CD4-positive, alpha-beta T cell treated with Interleukin-10 for 1 hour (primary cell): ENCODE data around the gene PBXIP1.

Experiments used
- DNase-seq: peaks from one replicate; pipeline ENCODE4 v3.0.0-alpha.2; 2020

The PBXIP1 gene

DNA sequence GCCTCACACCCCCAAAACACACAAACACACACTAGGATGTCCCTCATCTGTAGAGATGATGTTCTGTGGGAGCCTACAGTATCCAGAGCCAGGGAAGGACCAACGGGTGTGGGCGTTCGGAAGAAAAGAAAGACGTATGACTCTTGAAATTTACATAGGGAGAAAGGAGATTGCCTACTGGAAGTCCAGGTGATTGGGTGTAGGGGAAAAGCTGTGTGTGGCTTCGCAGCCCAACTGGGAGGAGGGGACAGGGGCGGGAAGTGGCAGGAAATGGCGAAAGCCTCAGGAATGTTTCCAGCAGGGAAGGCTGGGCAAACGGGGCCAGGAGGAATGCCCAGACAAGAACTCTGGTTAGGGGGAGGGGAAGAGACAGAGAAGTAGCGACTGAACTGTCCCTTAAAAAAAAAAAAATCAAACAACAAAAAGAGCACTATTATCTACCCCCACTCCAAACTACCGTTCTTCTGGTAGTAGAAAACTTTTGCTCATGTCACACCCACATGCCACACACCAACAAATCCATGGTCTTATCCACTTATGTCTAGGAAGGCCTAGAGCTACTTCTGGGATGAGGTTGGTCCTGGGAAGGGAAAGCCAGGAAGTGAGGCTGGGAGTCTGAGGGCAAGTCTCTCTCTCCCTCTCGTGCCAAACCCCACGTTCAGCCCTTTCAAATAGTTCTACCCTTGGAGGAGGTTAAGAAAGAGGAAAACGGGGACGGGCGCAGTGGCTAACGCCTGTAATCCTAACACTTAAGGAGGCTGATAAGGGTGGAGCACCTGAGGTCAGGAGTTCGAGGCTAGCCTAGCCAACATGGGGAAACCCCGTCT lies 16.8 kb upstream of the PBXIP1 start:
- DNase-seq, result no peak

DNA sequence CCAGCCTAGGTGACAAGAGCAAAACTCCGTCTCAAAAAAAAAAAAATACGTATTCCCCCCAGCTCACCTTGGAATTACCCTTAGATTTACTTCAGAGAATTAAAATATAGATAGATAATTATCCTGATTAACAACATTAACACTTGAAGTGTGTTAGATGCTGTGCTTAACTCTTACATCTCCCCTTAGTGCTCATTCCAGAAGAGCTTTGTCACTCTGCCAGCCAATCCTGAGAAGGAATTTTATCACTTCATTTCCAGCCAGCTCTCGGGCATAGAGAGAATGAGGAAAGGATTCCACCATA lies 16.3 kb upstream of the PBXIP1 start:
- DNase-seq, result no peak

DNA sequence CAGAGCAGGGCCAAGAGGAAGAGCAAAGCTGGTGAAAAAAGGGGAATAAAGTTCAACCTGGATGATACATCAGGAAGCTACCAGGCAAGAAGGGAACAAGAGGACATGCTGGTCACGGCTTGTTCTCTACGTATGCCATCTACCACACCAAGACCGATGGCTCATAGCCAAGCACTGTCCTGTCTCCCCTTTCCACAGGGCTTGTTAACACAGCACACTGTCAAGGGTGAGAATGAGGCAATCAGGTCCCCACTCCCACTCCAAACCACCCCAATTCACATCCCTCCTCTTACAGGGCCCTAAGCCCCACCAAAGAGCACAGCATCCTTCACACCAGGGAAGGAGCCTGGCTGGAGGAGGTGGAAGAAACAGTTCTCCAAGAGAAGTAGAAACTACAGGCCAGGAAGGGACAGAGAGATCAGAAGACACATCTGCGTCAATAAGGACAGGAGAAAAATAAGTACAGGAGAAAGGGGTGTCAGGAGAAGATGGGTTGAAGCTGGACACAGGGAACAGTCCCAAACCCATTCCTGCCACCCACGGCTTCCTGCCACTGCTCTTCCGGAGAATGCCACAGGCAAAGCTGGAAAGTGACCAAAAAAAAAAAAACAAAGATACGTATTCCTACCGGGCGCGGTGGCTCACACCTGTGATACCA lies 15.6 kb upstream of the PBXIP1 start:
- no peak for DNase-seq

DNA sequence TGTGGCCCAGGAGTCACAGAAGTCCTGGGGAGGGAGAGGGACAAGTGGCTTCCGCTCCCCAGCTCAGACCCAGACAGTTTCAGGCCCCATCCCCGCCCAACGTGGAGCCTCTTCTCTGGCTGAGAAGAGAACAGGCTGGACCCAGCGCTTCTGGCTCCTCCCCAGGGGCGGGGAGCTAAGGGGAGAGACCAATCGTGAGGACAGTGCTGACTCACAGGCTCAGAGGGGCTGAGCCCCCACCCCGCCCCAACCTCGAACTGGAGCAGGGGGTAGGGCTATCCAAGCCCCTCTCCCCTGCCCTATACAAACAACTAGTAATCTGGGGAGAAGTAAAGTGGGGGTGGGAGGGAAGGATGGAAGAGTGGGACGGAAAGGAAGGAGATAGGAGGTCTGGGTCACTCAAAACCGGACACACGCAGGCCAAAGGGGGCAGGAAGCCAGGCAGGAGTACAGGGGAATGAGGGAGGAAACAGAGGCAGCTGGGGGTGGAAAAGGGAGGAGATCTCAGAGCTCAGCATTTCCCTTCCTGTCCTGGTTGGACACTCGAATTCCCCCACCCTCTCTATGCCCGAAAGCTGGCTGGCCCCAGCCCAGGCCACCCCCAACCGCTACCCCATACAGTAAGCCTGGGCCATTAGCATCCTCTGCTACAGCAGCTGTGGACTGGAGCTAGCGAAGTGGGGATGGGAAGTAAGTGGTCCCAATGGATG lies 14.9 kb upstream of the PBXIP1 start, which contains the start of gene SHC1:
Gene SHC1, minus strand, starts transcription at position 117 of the 710 bp plus-strand sequence. CDS start 221 bp downstream, outside the sequence.
- DNase-seq, result no peak

DNA sequence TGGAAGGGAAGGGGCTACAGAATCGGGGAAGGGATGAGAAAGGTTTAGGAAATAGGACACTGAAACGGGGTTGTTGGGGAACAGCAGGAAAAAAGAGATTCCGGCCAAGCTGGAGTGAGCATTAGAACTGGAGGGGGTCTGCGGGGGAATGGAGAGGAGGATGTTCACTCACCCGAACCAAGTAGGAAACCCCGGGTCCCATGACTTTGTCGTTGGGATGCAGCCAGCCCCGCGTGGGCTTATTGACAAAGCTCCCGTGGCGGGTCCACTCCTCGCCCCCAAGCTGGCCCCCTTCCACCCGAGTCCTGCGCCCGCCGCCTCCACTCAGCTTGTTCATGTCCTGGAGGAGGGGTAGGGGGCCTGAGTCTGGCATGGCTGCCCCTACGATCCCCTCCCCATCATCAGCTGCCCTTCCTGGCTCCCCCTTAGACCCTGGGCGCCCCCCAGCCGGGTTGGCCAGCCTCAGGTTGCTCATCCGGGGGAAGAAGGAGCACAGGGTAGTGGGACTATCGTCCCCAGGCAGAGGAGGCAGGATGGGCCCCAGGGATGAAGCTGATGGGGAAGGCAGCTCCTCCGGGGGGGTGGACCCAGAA lies 14.1 kb upstream of the PBXIP1 start:
- no peak for DNase-seq

DNA sequence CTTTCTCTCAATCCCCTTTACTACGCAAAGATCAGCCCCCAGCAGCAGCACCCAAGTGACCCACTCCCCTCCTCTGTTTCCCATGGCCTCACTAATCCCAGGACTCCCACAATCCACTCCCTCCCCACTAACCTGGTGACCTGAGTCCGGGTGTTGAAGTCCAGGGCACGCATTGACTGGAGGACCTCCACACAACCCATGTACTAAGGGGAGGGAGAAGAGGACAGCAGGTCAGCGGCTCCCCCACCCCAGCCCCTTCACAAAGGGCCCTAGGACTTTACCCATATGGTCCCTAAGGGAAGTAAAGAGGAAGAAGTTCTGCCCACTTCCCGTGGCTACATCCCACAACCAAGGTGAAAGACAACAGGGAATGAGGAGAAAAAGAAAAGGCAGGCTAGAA lies 13.3 kb upstream of the PBXIP1 start:
- DNase-seq, result no peak

DNA sequence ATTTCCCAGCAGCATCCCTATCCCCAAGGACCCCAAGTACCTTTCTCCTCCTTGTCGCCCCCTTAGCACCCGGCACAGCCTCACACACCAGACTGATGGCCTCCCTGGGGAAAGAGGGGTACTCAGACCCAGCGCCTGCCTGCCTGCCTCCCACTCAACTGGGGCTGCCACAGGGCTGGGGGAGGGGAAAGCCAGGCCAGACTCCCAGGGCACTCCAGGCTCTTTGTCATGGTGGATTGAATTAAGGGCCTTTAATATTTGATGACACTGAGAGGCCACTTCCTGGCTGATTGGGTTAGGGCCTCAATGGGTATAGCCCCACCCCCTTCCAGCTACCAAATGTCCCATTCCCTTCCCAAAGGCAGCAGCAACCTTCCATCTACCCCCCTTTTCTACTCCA lies 12.8 kb upstream of the PBXIP1 start:
- DNase-seq, result no peak

DNA sequence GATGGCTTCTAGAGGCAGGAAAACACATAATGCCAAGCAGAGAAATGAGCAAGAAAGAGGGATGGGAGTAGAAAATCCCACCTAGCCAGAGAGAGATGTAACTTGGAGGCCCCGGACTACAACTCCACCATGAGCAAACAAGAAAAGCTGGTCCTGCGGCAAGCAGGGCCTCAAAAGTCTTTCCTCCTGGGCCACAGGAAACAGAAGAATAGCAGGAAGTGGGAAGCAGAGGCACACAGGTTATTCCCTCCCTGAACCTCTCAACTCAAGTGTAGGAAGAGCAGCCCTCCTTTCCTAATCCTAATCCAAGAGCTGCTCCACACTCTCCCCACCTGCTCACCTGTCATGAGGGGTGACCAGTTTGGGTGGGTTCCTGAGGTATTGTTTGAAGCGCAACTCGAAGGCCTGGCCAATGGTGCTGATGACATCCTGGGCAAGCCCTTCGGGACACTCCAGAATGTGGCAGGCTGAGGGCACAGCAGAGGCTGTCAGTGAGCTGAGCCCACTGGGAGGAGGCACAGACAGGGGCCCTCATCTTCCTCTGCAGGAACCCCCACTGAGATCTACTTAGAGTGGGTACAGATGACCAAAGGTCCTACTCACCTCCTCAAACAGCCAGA lies 11.5 kb upstream of the PBXIP1 start:
- no peak for DNase-seq

DNA sequence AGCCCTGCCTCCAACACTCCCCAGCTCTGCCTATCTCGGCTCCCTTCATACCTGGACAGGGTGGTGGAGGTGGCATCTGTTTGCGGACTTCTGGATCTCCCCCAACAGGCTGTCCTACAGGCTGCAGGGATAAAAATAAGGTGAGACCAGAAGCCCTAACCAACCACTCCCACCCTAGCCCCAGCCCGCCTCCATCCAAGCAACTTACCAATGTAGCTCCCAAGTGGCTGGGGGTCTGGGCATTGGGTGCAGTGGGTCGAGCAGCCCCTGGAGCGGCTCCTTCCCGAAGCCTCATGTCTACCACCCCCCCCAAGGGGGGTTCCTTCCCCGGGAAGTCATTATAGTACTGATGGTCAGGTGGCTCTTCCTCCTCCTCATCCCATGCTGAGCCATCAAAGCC lies 10.2 kb upstream of the PBXIP1 start:
- DNase-seq, result no peak

DNA sequence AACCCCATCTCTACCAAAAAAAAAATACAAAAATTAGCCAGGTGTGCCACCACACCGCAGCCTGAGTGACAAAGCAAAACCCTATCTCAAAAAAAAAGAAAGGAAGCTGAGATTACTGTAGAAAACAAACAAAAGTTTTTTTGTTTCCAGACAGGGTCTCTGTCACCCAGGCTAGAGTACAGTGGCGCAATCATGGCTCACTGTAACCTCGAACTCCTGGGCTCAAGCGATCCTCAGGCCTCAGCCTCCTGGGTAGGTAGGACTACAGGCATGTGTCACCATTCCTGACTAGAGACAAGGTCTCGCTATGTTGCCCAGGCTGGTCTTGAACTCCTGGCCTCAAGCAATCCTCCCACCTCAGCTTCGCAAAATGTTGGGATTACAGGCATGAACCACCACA lies 8.5 kb upstream of the PBXIP1 start:
- DNase-seq, result no peak

DNA sequence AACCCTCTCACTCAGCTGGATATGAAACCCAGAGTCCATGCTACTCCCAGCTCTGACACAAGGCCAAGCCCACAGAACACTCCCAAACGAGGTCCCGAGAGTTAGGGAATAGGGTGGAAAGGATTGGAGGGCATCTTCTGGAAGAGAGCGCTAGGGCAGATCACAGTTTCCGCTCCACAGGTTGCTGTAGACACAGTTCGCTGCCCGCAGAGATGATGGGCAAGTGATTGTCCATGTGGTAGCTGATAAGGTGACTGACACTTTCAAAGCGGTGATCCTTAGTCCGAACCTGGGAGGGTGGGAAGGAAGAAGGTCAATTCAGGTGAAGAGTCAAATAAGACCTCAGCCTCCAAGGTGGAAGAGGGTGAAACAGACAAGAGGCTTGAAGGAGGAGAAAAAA lies 7.7 kb upstream of the PBXIP1 start:
- DNase-seq, result no peak

DNA sequence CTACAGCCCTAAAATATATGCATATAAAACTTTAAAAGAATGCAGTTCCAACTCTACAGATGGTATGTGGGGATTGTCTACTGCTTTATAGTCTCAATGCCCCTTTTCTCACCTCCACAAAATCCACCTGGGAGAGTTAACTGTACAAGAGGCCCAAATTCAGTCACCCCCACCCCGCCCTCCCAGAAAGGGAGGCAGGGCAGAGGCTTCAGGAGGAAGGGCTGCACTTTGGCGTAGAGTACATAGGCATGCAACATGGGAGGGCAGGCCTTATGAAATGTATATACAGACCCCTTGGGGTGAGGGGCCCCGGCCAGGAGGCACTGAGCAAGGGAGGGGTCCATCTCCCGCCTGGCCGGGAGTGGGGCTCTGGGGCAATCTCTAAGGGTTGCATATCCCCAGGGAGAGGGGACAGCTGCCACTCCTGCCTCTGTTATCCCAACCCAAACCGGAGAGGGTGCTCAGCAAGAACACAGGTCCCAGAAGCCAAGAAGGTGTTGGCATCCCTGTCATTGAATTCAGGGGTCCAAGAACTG lies 7.0 kb upstream of the PBXIP1 start:
- no peak for DNase-seq

DNA sequence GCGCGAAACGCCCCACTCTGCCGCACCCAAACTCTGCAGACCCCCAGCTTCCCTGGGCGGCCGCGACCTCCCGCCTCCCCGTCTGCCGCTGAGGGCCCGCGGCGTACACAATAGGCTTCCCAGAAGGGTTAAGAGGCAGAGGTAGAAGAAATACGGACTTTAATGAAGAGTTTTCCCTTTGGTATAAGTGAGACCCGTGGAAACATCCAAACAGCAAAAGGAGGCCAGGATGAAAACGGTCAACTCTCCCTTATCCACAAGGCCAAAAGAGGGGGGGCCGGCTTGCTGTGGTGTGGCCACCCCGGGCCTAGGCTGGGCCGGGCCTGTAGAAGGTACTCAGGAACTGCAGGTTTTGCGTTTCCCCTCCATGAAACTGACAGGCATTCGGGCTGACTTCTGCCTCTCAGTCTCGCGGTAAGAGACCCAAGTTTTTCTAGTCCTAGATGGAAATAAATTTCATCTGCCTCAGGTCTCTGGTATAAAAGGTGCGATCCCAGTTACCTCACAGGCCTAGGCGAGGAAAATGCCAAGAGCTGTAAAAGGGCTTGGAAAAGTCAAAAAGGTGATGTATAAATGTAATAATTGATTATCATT lies 6.4 kb upstream of the PBXIP1 start:
- no peak for DNase-seq

DNA sequence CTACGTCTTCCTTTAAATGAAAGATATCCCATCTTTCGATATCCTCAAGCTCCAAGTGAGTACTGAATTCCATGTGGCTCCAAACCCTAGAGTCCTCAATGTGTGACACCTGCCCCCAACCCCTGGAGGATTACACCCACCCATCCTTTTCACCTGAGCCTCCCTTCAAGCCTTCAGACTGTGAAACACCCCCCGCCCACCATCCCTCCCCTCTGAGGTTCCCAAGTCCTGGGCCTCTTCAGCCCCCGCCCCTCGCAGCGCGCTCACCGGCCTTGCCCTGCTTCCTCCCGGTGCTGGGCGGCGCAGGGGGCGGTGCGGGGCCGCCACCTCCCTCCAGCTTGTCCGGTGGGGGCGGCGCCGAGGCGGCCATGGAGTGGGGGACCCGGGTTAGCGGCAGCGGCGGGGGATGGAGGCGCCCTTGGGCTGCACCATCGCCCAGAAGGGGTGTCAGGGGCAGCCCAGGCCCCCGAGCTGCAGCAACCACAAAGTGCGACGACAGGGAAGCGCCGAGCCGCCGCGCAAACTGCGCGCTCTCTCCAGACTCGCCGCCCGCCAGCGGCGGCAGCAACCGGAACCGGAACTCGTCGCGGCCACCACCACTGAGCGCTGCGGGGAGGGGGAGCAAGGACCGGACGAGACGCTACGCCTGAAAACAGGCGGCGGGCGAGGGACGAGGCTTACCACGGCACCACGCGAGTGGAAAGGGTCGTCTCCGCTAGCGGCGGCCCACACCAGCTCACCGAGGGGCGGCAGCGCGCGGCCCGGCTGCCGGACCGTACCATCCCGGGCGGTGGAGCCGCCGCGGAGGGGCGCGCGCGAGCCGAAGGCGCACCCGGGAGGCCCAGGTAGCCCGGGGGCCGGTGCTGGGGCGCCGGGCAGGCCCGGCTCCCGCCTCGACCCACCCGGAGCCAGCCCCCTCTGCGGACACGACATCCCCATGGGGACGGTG lies 5.6 kb upstream of the PBXIP1 start, which contains the start of gene PYGO2:
Gene PYGO2, minus strand, starts transcription at position 576 of the 949 bp plus-strand sequence. Its CDS starts 206 bp downstream, at position 370.
- peak; percentile 86 for DNase-seq

DNA sequence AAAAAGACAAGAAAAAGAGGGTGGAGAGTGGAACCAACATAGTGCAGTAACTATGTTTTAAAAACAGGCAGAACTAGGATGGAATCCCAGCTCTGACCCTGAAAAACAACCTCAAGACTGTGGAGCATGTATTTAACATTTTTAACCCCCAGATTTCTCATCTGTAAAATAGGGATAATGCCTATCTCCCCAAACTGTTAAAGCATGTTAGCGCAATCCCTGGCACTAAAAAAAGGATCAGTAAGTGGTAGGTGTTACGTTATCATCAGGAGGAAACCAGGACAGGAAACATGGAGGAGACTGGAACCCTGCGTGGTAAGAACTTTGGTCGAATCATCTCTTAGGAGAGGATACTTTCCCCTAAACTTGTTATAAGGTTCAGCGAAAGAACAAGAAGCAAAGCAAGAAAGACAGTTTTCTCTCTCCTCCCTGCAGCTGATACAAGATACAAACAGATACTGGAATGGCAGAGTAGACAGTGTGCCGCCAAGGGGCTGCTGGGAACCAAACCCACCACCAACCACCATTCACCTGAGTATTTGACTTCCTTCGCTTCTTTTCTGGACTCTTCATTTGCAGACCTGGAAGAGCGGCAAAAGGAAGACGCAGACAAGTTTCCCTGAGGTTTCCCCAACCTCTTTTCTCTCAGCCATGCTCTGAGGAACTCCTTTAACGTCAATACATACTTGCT lies 4.7 kb upstream of the PBXIP1 start:
- DNase-seq, result no peak

DNA sequence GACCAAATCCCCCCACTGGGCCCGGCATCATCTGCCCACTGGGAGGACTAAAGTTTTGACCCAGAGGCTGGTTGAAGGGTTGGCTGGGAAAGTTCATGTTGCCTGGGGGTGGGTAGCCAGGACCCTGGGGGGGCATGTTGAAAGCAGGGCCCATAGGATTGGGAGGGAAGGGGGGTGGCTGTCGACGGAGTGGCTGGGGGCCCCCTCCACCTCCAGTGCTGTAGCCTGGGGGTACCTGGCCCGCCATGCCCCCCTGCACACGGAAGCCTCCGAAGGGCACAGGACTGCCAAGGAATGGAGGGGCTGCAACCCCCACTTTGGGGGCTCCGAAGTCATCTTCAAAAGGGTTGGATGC lies 3.5 kb upstream of the PBXIP1 start:
- DNase-seq, result no peak

DNA sequence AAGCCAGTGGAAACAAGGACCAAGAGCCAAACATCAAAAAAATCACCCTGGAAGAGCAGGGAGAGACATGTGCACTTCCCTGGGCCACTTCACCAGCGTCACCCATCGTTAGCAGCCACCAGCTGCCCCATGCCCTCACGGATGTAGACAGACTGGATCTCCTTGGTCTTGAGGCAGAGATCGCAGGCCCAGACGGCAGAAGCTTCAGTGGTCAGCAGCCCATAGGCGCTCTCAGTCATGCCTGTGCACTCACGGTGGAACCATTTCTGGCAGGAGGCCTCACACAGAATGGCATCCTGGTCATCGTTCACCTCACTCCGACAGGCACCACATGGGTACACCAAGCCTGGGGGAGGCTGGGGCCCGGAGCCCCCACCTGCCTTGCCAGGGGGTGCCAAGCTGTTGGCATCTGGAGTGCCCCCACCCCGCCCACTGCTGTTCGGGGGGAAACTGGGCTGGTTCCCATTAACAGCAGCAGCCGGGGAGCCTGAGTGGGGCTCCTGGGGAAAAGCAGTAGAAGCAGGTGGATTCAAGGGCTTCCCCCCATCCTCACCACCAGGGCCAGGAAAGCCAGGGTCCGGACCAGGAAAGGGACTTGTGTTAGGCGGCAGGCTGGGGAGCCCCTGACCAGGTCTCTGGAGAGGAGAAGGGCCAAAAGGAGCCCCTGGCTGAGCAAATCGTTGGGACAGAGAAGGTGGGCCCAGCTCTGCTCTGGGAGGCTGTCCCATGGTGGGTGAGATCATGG lies 3.0 kb upstream of the PBXIP1 start:
- no peak for DNase-seq

DNA sequence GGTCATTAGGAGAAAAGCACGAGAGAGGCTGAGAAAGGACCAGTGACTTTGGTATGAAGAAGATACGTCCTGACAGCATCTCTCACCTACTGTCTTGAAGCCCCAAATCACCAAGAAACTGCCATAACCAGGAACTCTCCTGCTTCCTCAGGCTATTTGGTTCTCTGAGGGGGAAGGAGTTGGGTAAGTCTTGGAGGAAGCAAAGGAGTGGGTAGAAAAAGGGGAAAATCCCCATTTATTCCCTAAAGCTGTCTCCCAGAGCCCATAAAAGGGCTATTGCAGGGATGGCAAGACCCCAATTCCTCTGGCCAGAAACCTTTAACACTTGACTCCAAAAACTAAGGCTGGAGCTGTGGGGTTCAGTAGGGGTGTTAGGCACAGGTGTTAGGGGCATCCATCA lies 2.1 kb upstream of the PBXIP1 start:
- no peak for DNase-seq

DNA sequence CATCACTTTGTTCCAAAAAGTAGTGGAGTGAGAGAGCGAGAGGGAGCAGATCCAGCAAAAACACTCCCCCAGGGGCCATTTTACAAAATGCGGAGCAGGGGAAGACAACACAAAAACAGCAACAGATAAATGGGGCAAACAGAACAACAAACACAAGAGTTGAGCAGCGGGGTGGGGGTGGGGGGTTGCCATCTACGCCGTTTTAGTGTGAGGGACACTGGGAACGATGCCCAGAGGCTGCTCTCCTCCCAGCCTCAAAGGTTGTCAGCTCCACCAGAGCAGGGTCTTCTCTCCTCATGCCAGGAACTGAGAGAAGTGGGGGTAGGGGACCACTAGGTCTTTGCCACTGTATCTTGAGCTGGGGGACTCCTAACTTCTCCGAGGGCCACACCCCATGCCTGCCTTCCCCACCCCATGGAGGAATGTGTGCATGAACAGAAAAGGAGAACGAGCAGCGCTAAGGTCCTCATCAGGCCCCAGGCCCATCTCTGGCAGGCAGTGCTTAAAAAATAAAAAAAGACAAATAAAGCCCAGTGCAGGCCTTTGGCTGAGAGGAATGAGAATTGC lies 1.3 kb upstream of the PBXIP1 start:
- DNase-seq, result no peak

DNA sequence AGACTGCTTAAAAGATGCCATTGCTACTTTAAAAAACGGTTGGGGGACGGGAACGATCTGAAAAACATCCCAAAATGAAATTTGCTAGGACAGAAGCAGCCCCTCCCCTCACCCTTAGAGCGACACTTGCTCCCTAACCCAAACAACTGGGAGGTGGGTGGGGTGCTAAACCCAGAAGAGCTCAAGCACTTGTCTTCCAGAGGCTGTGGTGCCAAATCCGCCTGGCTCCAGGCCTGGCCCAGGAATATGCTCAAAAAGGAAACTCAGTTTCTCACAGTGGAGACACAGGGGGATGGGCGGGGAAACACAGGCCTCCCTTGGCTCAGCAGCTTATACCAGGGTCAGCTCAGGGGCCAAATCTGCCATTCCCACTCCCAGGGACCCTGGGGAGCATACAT lies 644 bp upstream of the PBXIP1 start:
- DNase-seq, result no peak
